GM12874 (cell line): ENCODE data around the gene KDF1.

Experiments used
- TF ChIP-seq, protein P1 (sequence below): IDR thresholded peaks from 2 replicates; pipeline ENCODE4 v1.5.1; 2011; ENCODE audit warnings: low read depth, mild to moderate bottlenecking, control low read depth, low read length, moderate library complexity; ENCODE audit not compliant: insufficient read depth

Gene KDF1

DNA sequence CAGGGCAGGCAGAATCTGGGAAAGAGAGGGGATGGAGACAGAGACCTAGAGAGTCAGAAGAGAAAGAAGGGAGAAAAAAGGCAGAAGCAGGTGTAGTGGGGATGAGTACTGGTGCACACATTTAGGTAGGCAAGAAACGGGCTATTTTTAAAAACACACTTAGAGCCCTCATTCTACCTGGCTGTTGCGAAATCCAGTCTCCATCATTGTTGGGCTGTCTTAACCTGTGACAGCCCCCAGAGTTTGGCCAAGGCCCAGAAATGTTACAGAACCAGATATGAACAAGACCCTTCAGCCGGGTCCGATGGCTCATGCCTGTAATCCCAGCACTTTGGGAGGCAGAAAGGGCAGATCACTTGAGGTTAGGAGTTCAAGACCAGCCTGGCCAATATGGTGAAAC lies 12.6 kb upstream of the KDF1 start:
- TF ChIP-seq, protein P1, sequence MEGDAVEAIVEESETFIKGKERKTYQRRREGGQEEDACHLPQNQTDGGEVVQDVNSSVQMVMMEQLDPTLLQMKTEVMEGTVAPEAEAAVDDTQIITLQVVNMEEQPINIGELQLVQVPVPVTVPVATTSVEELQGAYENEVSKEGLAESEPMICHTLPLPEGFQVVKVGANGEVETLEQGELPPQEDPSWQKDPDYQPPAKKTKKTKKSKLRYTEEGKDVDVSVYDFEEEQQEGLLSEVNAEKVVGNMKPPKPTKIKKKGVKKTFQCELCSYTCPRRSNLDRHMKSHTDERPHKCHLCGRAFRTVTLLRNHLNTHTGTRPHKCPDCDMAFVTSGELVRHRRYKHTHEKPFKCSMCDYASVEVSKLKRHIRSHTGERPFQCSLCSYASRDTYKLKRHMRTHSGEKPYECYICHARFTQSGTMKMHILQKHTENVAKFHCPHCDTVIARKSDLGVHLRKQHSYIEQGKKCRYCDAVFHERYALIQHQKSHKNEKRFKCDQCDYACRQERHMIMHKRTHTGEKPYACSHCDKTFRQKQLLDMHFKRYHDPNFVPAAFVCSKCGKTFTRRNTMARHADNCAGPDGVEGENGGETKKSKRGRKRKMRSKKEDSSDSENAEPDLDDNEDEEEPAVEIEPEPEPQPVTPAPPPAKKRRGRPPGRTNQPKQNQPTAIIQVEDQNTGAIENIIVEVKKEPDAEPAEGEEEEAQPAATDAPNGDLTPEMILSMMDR: no peak

DNA sequence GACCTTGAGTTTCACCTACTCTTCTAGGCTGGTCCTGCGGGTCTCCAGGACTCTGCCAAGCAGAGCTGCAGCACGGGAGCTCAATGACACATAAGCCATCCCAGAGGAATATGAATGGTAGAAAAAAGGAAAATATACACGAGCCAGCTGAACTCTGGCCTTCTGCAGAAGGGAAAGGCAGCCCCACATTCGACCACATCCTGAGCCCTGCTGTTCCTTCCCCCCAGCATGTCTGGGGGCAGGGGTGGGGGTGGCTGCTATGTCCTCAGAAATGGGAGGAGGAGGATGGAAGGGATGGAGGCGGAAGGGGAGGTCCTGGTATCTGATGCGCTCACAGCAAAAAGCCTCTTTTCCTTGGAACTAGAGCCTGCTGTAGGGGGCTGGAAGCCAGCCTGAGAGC lies 12.1 kb upstream of the KDF1 start:
- TF ChIP-seq, protein P1: no peak

DNA sequence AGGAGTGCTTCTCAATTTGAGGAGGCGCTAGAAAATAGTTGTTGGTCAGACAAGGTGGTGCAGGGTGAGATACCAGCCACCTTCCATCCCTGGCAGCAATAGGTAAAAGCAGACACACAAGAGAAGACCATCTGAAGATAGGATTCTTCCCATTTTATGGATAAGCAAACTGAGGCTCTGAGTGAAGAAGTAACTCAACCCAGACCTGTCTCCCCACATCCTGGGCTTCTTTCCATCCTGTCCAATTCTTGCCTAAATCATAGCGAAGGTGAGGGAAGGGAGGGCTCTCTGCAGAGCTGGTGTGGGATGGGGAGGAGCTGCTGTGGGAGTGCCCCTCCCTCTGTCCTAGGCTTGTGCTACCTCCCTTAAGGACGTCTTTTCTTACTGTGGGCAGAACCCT lies 11.3 kb upstream of the KDF1 start:
- TF ChIP-seq, protein P1: no peak

DNA sequence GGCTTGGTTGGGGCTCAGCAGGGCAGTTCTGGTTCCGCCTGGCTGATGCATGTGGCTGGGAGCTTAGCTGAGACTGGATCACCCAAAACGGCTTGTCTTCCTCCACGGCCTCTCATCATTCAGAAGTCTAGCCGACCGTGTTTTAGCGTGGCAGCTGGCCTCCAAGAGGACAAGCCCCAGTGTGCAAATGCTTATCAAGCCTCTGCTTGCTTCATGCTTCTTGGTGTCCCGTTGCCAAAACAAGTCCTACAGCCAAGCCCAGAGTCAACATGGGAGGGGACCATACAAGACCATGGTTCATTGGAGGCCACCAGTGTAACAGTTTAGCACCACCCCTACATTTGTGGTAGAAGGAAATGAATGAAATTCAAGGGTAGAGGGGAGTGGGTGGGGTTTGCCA lies 10.5 kb upstream of the KDF1 start:
- TF ChIP-seq, protein P1: no peak

DNA sequence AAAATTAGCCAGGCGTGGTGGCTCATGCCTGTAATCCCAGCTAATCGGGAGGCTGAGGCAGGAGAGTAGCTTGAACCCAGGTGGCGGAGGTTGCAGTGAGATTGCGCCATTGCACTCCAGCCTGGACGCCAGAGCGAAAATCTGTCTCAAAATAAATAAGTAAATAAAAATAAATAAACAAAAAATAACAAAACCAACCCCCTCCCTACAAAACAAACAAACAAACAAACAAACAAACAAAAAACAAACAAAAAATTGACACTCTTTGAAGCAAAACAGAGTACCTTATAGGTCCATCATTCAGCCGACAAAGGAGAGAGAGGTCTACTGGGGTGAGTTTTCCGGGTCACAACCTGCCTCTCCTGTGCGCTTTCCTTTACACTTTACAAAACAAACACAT lies 5.4 kb upstream of the KDF1 start:
- TF ChIP-seq, protein P1: no peak

DNA sequence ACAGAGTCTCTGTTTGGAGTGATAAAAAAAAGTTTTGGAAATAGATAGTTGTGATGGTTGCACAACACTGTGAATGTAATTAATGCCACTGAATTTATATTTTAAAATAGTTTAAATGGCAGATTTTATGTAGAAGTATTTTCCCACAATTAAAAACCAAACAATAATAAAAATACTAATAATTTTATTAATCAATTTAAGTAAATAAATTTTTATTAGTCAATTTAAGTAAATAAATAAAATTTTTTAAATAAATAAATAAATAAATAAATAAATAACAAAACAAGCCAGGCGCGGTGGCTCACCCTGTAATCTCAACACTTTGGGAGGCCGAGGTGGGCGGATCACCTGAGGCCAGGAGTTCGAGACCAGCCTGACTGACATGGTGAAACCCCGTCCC lies 4.9 kb upstream of the KDF1 start:
- TF ChIP-seq, protein P1: no peak

DNA sequence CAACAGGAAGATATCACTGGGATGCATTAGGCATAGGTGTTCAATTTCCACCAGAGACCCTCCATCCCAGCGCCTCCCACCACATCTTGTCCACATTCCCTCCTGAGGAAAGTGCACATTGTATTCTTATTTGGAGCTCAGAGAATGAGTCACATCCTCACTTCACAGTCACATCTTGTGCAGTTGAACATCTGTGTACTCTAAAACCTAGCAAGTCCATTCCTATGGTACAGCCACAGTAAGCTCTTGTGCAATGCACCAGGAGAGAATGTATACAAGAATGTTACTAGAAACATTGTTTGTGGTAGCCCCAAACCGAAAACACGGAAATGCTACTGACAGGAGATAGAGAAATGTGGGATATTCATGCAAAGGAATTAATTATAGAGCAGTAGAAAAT lies 1.6 kb upstream of the KDF1 start:
- TF ChIP-seq, protein P1: no peak

DNA sequence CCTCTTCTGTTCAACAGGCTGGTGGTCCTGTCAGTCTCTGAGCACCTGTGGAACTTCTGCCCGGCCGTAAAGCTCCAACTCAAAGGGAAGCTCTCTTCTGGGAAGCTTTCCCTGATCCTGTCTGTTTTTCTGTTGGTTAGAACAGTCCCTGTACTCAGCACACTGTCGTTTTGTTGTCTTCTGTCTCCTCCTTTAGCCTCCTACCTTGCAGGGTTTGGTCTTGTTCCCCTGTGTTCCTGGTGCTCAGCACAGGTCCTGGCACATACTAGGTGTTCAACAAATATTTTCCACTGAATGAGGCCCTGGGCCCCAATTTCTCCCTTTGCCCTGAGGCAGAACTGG lies 328 bp upstream of the KDF1 start:
- TF ChIP-seq, protein P1: no peak
